UCSD-AML1 (cell line): ENCODE data around the gene KCNB1.

Source experiments
- DNase-seq: peaks from one replicate; lab custom pipeline; 2025; ENCODE audit not compliant: unreplicated experiment; lab: John Stamatoyannopoulos, UW

KCNB1 gene

GRCh38 chr20:49501917-49502316, 19.4 kb upstream of the KCNB1 start:
- DNase-seq, result no peak

GRCh38 chr20:49497398-49497669, 14.9 kb upstream of the KCNB1 start:
- no peak for DNase-seq

GRCh38 chr20:49496553-49497397, 14.3 kb upstream of the KCNB1 start:
- no peak for DNase-seq

- no peak for DNase-seq
These were observed 13.6 kb upstream of the KCNB1 start for GRCh38 chr20:49496043-49496442.

- DNase-seq, result no peak
These were observed 8.2 kb upstream of the KCNB1 start for GRCh38 chr20:49490689-49491088.

GRCh38 chr20:49489688-49490087, 7.2 kb upstream of the KCNB1 start:
- no peak for DNase-seq

DNA sequence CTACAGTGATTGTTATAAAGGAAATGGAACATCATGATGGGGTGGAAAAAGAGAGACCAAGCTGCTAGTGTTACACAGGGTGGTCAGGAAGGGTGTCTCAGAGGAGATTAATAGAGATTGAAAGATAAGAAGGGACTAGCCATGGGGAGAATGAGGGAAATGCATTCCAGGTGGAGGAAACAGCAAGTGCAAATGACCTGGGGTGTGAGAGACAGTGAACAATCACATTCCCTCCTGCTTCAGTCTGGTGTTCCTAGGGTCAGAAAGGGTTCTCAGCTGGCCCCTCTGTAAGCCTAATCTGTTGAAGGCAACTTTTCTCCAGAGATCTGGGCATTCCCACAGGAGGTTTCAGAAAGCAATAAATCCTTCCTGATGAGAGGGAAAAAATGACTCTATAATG, 3.6 kb upstream of the KCNB1 start:
- DNase-seq, result no peak

- DNase-seq, result no peak
These were observed 3.1 kb upstream of the KCNB1 start for GRCh38 chr20:49485563-49485962.

DNA sequence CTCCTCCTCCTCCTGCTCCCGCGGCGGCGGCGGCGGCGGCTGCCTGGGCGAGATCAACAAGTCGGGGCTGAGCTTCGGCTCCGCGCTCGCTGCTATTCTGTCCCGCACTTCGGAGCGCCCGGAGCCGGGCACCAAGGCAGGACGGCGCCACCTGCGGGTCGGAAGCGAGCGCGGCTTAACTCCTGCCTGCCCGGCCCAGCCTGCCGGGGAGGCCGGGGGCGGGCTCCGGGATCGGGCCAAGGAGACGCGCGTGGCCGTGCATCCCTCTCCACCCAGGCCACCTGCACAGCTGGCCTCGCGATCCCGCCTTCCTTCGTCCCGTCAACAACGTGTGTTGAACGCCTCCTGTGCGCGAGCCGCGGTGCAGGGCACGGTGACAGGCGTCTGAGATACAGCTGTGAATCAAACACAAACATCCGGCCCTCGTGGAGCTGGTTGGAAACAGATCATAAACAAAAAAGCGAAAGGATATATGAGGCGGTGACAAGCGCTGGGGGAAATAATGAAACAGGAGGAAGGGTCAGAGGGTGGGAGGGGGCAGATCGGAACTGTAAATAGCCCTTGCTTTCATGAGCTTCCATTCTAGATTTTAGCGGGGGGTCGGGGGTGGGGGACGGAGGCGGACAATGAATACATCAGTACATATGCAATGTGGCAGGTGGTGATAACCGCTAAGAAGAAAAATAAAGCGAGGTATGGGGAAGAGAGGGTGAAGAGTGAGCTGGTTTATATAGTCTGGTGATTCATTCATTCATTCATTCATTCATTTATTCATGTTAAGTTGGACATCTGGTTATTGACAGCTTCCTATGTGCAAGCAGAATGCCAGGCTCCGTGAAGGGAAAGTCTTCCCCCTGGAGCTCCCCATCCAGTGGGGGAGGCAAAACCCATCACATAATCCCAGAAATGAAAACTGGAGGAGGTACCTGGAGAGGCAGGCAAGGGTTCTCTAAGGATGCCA, 2.0 kb upstream of the KCNB1 start:
- peak; percentile 61 for DNase-seq

- DNase-seq, result no peak
These were observed 1.2 kb upstream of the KCNB1 start for GRCh38 chr20:49483696-49484123.

DNA sequence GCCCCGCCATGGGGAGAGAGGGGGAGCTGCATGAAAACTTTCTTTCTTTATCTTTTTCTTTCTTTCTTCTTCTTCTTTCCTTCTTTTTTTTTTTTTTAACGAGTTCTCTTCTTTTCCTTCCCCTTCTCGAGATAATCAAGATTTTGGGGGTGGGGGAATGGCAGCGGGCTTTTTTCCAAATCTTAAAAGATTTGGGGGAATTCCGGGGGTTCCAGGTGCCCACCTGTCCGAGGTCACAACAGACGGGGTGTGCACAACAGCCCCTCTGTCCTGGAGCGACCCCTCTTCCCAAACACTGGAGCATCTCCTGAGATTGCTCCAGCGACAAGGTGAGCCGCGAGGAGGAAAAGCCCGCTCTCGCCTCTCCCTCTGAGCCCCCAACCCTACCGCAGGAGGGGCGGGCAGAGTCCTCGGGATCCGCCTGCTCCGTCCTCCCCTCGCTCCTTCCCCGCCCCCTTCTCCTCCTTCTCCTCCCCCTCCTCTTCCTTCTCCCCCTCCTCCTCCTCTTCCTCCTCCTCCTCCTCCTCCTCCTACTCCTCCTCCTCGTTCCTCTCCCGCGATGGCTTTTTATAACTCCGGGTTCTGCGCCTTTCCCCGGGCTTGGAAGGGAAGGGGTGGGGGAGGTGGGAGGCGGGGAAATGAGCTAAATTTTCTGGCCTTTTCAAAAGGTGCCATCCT, 689 bp upstream of the KCNB1 start:
- DNase-seq, result no peak

GRCh38 chr20:49482173-49482572, 295 bp downstream of the KCNB1 start:
- no peak for DNase-seq

DNA sequence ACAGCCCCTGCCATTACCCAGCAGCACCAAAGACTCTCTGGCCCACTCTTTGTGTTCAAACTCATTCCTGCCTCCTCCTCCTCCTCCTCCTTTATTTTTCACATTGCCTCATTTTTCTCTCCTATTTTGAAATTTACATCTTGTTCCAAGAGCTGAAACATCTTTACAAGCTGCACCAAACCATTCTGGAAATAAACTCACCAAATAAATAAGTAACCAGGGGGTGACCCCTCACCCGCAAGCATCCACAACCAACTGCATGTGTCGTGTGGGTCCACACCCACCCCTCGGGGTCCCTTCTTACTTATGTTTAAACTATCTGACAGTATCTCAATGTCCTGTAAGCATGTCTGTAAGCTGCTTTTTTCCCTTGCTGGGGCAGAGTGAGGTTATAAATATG, 1.4 kb downstream of the KCNB1 start:
- no peak for DNase-seq

DNA sequence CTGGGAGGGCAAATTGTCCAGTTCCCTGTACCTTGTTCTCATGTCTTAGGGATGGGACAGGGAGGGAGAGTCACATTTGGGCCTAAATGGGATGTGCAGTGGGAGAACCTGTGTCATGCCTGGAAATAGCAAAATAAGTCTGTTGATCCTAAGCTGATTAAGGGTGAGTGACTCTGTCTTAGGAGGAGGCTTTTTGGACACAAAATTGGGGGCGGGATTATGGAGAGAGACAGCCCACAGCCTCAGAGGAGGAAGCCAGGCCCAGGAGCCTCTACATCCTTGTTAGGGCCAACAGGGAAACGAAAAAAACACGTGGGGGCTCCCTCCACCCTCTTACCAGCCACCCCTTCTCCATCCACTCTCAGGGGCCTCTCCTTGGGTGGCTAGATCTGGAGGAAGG, 2.2 kb downstream of the KCNB1 start:
- DNase-seq, result no peak

- DNase-seq, result no peak
These were observed 2.7 kb downstream of the KCNB1 start for GRCh38 chr20:49479785-49480184.

GRCh38 chr20:49478754-49479689, 3.4 kb downstream of the KCNB1 start:
- no peak for DNase-seq

DNA sequence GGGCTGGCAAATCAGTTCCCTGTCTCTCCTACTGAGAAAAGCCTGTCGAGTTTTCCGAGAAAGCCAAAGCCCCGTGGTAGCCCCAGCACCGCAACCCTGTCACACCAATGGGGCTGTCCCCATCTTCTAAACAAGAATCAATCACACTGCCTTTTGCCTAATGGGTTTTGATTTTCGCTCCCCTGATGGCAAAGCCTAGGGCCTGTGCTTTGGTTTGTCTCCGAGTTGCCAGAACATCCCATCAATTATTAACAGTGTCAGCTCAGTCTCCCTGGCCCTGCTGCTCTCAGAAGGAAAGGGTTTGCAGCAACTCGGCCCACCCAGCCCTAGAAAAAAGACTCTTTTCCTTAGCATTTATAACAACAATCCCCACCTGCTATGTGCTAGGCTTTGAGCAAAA, 4.2 kb downstream of the KCNB1 start:
- DNase-seq, result no peak

- DNase-seq, result no peak
These were observed 5.3 kb downstream of the KCNB1 start for GRCh38 chr20:49477200-49477599.

- no peak for DNase-seq
These were observed 6.5 kb downstream of the KCNB1 start for GRCh38 chr20:49476016-49476355.

DNA sequence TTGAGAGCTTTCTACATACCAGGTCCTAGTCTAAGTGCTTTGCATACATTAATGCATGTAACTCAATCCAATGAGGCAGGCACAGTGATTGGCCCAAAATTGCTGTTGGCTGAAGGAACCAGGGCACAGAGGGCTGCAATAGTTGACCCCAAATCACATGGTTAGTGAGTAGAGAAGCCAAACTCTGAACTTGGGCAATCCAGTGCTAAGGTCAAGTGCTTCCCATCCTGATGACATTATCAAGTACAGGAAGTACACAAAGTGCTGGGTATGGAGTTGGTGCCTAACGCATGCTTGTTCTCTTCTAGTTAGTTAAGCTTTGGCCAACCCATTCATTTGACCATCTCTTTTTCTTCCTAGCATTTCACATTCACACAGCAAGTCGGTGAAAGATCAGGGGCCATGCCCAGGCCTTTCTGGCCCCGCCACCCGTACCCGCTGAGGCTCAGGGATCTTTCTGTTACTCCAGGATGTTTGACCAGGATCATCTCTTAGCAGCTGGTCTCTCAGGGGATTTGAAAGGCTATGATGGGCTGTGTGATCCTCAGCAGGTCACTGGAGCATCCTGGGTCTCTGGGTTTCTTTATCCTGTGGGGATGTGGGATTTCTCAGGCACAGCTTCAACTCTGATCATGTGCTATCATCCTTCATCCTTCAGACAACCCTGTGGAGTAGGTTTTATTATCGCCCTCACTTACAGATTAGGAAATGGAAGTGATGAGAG, 7.0 kb downstream of the KCNB1 start:
- DNase-seq, result no peak
